Psoas muscle (tissue), 8 donors: ENCODE measurements around the gene RLN1. TPM values are rescaled to one million over a fixed set of nuclear protein-coding genes. Genes with fewer than 3 reads are reported as not detected.
"Not testable (repeated sequence)": the region's sequence is repeated elsewhere in the genome, so short reads cannot be mapped to it uniquely, and the experiment has no call there.

Source experiments
- ATAC-seq, 4 donors: fragments of 200-7000 bp; cut with Tn5 transposase; one replicate each; pipeline ENCODE4 v1.9.1; 2020; ENCODE audit warnings: moderate library complexity in 3 of 4, mild to moderate bottlenecking in 2 of 4
- DNase-seq, 2 donors: peaks; one replicate each; pipeline ENCODE4 v3.0.0-alpha.2; 2020
- H3K27ac ChIP-seq: fragments of 200-600 bp; one replicate; pipeline ENCODE4 v1.8.0; 2022
- H3K27me3 ChIP-seq, 3 donors: fragments of 200-600 bp in 1 of 3; one replicate each; pipeline versions ENCODE4 v1.6.1 to v1.8.0; 2013 to 2022; ENCODE audit warnings: low read length in 2 of 3, mild to moderate bottlenecking in 2 of 3, moderate library complexity in 1 of 3; ENCODE audit not compliant: insufficient read depth in 3 of 3
- H3K36me3 ChIP-seq, 2 donors: fragments of 200-600 bp in 1 of 2; one replicate each; pipeline versions ENCODE4 v1.6.1 to v1.8.0; 2013 to 2022; ENCODE audit warnings: low read depth in 1 of 2, mild to moderate bottlenecking in 1 of 2, moderate library complexity in 1 of 2; ENCODE audit not compliant: insufficient read depth in 1 of 2
- H3K4me1 ChIP-seq: fragments of 200-600 bp; one replicate; pipeline ENCODE4 v1.8.0; 2022
- H3K4me3 ChIP-seq: fragments of 200-600 bp; one replicate; pipeline ENCODE4 v1.8.0; 2022; ENCODE audit warnings: mild to moderate bottlenecking
- H3K9me3 ChIP-seq: fragments of 200-600 bp; one replicate; pipeline ENCODE4 v1.8.0; 2022
- WGBS, 3 donors: extraction: QIAGEN DNeasy Blood & Tissue Kit; methylation state at CpG; one replicate each; pipeline versions ENCODE4 v1.1.6 to v1.1.7; 2013; 5-methylcytosine and 5-hydroxymethylcytosine counted together
- intact Hi-C, 2 donors: fragments of 100-400 bp; cut with DNase I; formaldehyde crosslinking; loops; one replicate each; pipeline versions ENCODE4 v1.11.0 to v1.14.2; 2022
- long read RNA-seq, 2 donors: library from polyadenylated mRNA; unstranded; transcript quantifications; one replicate each; pipeline ENCODE4 v2.0.0, GENCODE V29; 2021
- polyA plus RNA-seq, 3 donors: library from polyadenylated mRNA; stranded (reverse); fragments of 200-250 nt; gene quantifications; one replicate each; pipeline ENCODE4 v1.2.3, GENCODE V29; 2013
- total RNA-seq, 4 donors: library from RNA; stranded (reverse); fragmentation: NEBNext Ultra II Directional in 2 of 4; extraction: Animal tissue kit (Norgen Biotek cat#: 25700) in 2 of 4; gene quantifications; one replicate each; pipeline versions ENCODE4 v1.2.1 to v1.2.4, GENCODE V29; 2021 to 2023
- TF ChIP-seq, protein P1 (sequence below): fragments of 200-600 bp; IDR thresholded peaks from one replicate; pipeline ENCODE4 v1.8.0; 2022; ENCODE audit warnings: antibody characterized with exemption
- donor health status: healthy with polysubstance abuse.
- donor health status: DM: no; HTN: no; CAD: no; lungs with moderate emphysema.
- donor health status: Bipolar disorder and iron deficiency.
- donor health status: healthy.
- donor health status: DM: yes; HTN: yes; CAD: no.
- donor health status: DM: no; HTN: no; CAD: no.
- donor health status: DM: no; HTN: no; CAD: no.
- donor health status: DM: yes; HTN: yes; CAD: no.

The RLN1 gene, protein sequence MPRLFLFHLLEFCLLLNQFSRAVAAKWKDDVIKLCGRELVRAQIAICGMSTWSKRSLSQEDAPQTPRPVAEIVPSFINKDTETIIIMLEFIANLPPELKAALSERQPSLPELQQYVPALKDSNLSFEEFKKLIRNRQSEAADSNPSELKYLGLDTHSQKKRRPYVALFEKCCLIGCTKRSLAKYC
- total RNA-seq (under 1 TPM in 1 of 4 donors, not detected in 3; 0.29 TPM), polyA plus RNA-seq (under 1 TPM in 2 of 3 donors, not detected in 1; 0.06 to 0.20 TPM)
- long read RNA-seq, donor 1 = 0 reads
- long read RNA-seq, donor 2 = 0 reads

DNA sequence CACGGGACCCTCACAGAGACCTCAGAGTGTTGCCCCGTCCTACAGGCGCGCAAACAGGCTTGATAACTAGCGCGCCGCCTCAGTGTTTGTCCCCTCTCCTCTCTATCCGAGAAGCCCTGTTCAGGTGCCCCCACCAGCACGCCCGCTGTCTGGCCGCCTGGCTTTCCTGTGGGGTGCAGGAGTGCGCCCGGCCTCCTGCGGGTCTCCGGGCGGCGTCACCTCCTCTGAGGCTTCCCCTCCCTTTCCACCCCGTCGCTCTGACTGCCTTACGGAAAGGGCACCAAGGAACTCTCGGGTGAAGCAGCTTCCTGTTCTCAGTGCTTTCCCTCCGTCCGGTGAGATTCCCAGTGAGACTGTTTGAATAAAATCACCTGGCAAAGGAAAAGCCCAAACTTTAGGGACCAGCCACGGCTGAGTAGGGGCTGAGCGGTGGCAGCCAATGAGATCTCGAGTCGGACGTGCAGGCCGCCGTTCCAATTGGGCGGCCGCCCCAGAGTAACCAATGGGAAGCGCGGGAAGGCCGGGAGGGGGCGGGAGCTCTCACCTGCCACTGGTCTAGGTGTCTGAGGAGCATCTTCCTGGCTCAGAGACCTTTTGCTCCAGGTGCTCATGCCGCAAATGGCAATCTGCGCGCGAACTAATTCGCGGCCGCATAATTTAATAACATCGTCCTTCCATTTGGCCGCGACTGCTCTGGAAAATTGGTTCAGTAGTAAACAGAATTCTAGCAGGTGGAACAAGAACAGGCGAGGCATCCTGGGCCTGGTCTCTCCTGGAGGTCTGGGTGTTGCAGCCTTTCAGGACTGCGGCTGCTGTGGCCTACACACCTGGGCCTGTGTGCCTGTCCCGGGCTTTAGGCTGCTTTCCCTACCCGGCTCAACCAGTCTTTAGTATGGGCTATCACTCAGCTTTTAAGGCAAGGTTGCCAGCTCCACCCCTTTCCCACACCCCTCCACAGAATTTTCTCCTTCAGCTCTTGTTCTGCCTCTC is at the start of gene RLN1:
Gene RLN1 (minus strand): TSS at position 885 of the 990 bp plus-strand sequence. CDS start 130 bp downstream, at position 755.
- H3K36me3 ChIP-seq, intact Hi-C loops, H3K27ac ChIP-seq, H3K9me3 ChIP-seq, H3K4me1 ChIP-seq, DNase-seq, H3K27me3 ChIP-seq: not testable (repeated sequence)
- ATAC-seq = peak; percentile 100
- peak within 1 kb of the TSS; percentile 38 for H3K4me3 ChIP-seq
- WGBS, 3 donors = 12 to 21% (median 16%) methylated on average over 13 to 14 of the region's 50 CpGs

DNA sequence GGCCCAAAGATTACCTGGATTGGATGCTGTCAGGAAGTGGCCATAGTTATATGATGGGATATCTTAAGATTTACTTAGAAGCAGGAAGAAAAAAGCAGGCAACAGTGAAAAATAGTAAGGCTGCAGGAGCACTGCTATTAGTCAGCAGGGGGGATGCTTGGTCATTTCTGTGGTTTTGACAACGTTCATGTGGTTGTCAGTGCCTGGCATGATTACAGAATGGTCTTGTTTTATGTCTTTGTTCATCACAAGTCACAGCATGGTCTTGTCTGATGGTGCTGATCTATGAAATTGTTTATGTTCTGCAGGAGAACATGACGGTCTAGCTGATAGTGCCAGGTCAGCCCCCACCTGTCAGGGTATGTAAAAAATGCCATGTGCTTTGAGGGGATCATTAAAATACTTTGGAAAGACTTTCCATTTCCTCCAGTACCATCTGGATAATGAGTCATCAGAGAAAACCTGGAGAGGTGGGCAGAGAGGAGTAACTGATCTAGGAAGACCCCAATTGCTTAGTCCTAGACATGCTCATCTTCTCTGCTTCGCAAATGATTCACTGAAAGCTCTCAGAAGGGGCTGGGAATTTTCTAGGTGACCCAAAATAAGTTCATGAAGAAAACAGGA is 49.5 kb upstream of the RLN1 start:
- intact Hi-C loops = no loop called here
- H3K27ac ChIP-seq = no peak overlapping the region
- H3K36me3 ChIP-seq = no peaks in the 10 kb centered on the region
- ATAC-seq (no peak), DNase-seq (no peak)
- H3K4me3 ChIP-seq = no peak overlapping the region
- TF ChIP-seq, protein P1, sequence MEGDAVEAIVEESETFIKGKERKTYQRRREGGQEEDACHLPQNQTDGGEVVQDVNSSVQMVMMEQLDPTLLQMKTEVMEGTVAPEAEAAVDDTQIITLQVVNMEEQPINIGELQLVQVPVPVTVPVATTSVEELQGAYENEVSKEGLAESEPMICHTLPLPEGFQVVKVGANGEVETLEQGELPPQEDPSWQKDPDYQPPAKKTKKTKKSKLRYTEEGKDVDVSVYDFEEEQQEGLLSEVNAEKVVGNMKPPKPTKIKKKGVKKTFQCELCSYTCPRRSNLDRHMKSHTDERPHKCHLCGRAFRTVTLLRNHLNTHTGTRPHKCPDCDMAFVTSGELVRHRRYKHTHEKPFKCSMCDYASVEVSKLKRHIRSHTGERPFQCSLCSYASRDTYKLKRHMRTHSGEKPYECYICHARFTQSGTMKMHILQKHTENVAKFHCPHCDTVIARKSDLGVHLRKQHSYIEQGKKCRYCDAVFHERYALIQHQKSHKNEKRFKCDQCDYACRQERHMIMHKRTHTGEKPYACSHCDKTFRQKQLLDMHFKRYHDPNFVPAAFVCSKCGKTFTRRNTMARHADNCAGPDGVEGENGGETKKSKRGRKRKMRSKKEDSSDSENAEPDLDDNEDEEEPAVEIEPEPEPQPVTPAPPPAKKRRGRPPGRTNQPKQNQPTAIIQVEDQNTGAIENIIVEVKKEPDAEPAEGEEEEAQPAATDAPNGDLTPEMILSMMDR = no peak
- H3K9me3 ChIP-seq = no peaks in the 10 kb centered on the region
- H3K4me1 ChIP-seq = no peaks in the 10 kb centered on the region
- H3K27me3 ChIP-seq = no peaks in the 10 kb centered on the region
- WGBS, 3 donors = 46 to 75% (median 46%) methylated on average over 3 of the region's 3 CpGs

DNA sequence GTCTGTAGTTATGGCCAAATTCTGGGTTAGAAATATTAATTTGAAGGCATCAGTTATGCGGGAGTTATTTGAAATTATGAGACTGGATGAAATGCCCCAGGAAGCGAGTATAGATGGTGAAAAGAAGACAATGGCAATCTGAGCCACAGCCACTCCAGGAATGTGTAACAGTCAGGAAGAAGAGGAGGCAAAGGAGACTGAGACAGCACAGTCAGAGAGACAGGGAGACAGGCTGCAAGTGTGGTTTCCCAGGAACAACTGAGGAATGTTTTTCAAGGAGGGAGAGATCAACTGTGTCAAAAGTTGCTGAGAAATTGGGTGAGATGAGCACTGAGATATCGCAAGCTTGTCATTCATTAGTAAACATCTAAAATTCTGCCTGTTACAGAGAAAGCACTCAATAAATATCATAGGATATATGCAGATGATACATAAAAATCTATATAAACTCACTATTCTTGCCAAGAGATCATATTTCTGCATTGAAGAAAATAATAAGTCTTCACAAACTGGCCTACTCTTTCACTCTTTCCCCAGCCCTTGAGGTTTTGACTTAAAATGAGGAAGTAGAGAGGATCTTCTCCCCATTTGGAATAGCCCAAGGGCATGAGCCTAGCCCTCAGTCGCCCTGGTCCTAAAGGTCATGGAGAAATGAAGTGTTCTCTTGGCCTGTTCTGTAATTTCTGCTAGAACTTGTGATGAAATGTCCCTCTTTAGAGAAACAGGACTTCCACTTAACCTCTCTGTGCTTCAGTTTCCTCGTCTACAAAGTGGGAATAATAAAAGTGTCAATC is 48.5 kb upstream of the RLN1 start:
- no peak overlapping the region for H3K27ac ChIP-seq
- intact Hi-C loops = no loop called here
- no peaks in the 10 kb centered on the region for H3K9me3 ChIP-seq
- ATAC-seq (no peak), DNase-seq (no peak)
- H3K27me3 ChIP-seq = no peaks in the 10 kb centered on the region
- 87 to 92% (median 87%) methylated on average over 5 of the region's 5 CpGs for WGBS, 3 donors
- H3K36me3 ChIP-seq = no peaks in the 10 kb centered on the region
- no peaks in the 10 kb centered on the region for H3K4me1 ChIP-seq
- no peak overlapping the region for H3K4me3 ChIP-seq
- TF ChIP-seq, protein P1 = no peak

DNA sequence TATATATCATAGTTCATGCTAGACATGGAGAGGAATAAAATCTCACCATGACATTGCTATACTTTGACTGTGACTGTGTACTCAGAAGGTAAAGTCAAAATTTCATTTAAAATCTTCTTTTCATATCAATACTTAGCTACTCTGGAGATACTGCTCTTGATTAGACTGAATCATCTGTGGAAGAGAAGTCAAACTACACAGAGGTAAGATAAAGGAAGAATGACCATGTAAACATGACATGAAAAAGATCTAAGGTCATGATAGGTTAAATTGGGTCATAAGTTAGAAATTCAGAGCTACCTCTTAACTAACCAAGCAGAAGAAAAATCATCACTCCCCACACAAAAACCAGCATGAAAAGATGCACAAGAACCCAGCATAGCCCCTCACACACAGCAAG is 44.8 kb upstream of the RLN1 start:
- H3K4me1 ChIP-seq = no peaks in the 10 kb centered on the region
- no peak overlapping the region for H3K4me3 ChIP-seq
- ATAC-seq (no peak), DNase-seq (no peak)
- TF ChIP-seq, protein P1 = no peak
- H3K36me3 ChIP-seq = no peaks in the 10 kb centered on the region
- no peak overlapping the region for H3K27ac ChIP-seq
- H3K27me3 ChIP-seq = no peaks in the 10 kb centered on the region
- H3K9me3 ChIP-seq = no peaks in the 10 kb centered on the region
- intact Hi-C loops = no loop called here
